Psoas muscle (tissue), 8 donors: ENCODE measurements around the gene ERMARD. TPM values are rescaled to one million over a fixed set of nuclear protein-coding genes. Genes with fewer than 3 reads are reported as not detected.

Experiments used
- ATAC-seq, 4 donors: fragments of 200-7000 bp; cut with Tn5 transposase; one replicate each; pipeline ENCODE4 v1.9.1; 2020; ENCODE audit warnings: moderate library complexity in 3 of 4, mild to moderate bottlenecking in 2 of 4
- DNase-seq, 2 donors: peaks; one replicate each; pipeline ENCODE4 v3.0.0-alpha.2; 2020
- H3K27ac ChIP-seq: fragments of 200-600 bp; one replicate; pipeline ENCODE4 v1.8.0; 2022
- H3K27me3 ChIP-seq, 3 donors: fragments of 200-600 bp in 1 of 3; one replicate each; pipeline versions ENCODE4 v1.6.1 to v1.8.0; 2013 to 2022; ENCODE audit warnings: low read length in 2 of 3, mild to moderate bottlenecking in 2 of 3, moderate library complexity in 1 of 3; ENCODE audit not compliant: insufficient read depth in 3 of 3
- H3K36me3 ChIP-seq, 2 donors: fragments of 200-600 bp in 1 of 2; one replicate each; pipeline versions ENCODE4 v1.6.1 to v1.8.0; 2013 to 2022; ENCODE audit warnings: low read depth in 1 of 2, mild to moderate bottlenecking in 1 of 2, moderate library complexity in 1 of 2; ENCODE audit not compliant: insufficient read depth in 1 of 2
- H3K4me1 ChIP-seq: fragments of 200-600 bp; one replicate; pipeline ENCODE4 v1.8.0; 2022
- H3K4me3 ChIP-seq: fragments of 200-600 bp; one replicate; pipeline ENCODE4 v1.8.0; 2022; ENCODE audit warnings: mild to moderate bottlenecking
- H3K9me3 ChIP-seq: fragments of 200-600 bp; one replicate; pipeline ENCODE4 v1.8.0; 2022
- WGBS, 3 donors: extraction: QIAGEN DNeasy Blood & Tissue Kit; methylation state at CpG; one replicate each; pipeline versions ENCODE4 v1.1.6 to v1.1.7; 2013; 5-methylcytosine and 5-hydroxymethylcytosine counted together
- intact Hi-C, 2 donors: fragments of 100-400 bp; cut with DNase I; formaldehyde crosslinking; loops; one replicate each; pipeline versions ENCODE4 v1.11.0 to v1.14.2; 2022
- polyA plus RNA-seq, 3 donors: library from polyadenylated mRNA; stranded (reverse); fragments of 200-250 nt; gene quantifications; one replicate each; pipeline ENCODE4 v1.2.3, GENCODE V29; 2013
- total RNA-seq, 4 donors: library from RNA; stranded (reverse); fragmentation: NEBNext Ultra II Directional in 2 of 4; extraction: Animal tissue kit (Norgen Biotek cat#: 25700) in 2 of 4; gene quantifications; one replicate each; pipeline versions ENCODE4 v1.2.1 to v1.2.4, GENCODE V29; 2021 to 2023
- TF ChIP-seq, protein P1 (sequence below): fragments of 200-600 bp; IDR thresholded peaks from one replicate; pipeline ENCODE4 v1.8.0; 2022; ENCODE audit warnings: antibody characterized with exemption
- donor health status: healthy with polysubstance abuse.
- donor health status: DM: no; HTN: no; CAD: no; lungs with moderate emphysema.
- donor health status: Bipolar disorder and iron deficiency.
- donor health status: healthy.
- donor health status: DM: yes; HTN: yes; CAD: no.
- donor health status: DM: no; HTN: no; CAD: no.
- donor health status: DM: no; HTN: no; CAD: no.
- donor health status: DM: yes; HTN: yes; CAD: no.

Gene ERMARD
- total and polyA plus RNA-seq, 7 donors = 7.9 to 13.3 (median 11.4) TPM

GRCh38 chr6:169775321-169775720, 23.9 kb downstream of the ERMARD start:
- intact Hi-C loops = no loop called here
- H3K4me1 ChIP-seq = no peaks in the 10 kb centered on the region
- H3K27ac ChIP-seq = no peak overlapping the region
- ATAC-seq = no peak
- 88 to 89% (median 89%) methylated on average over 10 of the region's 10 CpGs for WGBS, 3 donors
- H3K4me3 ChIP-seq = no peak overlapping the region
- no peaks in the 10 kb centered on the region for H3K9me3 ChIP-seq
- no peak for DNase-seq
- TF ChIP-seq, protein P1, sequence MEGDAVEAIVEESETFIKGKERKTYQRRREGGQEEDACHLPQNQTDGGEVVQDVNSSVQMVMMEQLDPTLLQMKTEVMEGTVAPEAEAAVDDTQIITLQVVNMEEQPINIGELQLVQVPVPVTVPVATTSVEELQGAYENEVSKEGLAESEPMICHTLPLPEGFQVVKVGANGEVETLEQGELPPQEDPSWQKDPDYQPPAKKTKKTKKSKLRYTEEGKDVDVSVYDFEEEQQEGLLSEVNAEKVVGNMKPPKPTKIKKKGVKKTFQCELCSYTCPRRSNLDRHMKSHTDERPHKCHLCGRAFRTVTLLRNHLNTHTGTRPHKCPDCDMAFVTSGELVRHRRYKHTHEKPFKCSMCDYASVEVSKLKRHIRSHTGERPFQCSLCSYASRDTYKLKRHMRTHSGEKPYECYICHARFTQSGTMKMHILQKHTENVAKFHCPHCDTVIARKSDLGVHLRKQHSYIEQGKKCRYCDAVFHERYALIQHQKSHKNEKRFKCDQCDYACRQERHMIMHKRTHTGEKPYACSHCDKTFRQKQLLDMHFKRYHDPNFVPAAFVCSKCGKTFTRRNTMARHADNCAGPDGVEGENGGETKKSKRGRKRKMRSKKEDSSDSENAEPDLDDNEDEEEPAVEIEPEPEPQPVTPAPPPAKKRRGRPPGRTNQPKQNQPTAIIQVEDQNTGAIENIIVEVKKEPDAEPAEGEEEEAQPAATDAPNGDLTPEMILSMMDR = no peak
- peaks cover 2 to 83% of the 10 kb centered on the region in 2 donors for H3K36me3 ChIP-seq
- no peaks in the 10 kb centered on the region for H3K27me3 ChIP-seq

- 89 to 94% (median 91%) methylated on average over 13 of the region's 13 CpGs for WGBS, 3 donors
Observed at GRCh38 chr6:169776379-169776778, 25.0 kb downstream of the ERMARD start.

GRCh38 chr6:169777896-169778295, 26.5 kb downstream of the ERMARD start:
- H3K27ac ChIP-seq = no peak overlapping the region
- H3K36me3 ChIP-seq = peaks cover 2 to 80% of the 10 kb centered on the region in 2 donors
- ATAC-seq (no peak), DNase-seq (no peak)
- WGBS, 3 donors = 92 to 93% (median 92%) methylated on average over 12 of the region's 12 CpGs
- H3K27me3 ChIP-seq = no peaks in the 10 kb centered on the region
- intact Hi-C loops = no loop called here
- TF ChIP-seq, protein P1 = no peak
- no peaks in the 10 kb centered on the region for H3K4me1 ChIP-seq
- no peak overlapping the region for H3K4me3 ChIP-seq
- H3K9me3 ChIP-seq = no peaks in the 10 kb centered on the region

More at GRCh38 chr6:169776379-169776778, 25.0 kb downstream of the ERMARD start:
- ATAC-seq (no peak), DNase-seq (no peak)
- Histone ChIP-seq H3K4me3 (no peak overlapping the region), H3K27me3 (no peaks in the 10 kb centered on the region), H3K27ac (no peak overlapping the region), H3K9me3 (no peaks in the 10 kb centered on the region), H3K4me1 (no peaks in the 10 kb centered on the region), H3K36me3 (peaks cover 2 to 90% of the 10 kb centered on the region in 2 donors)
- TF ChIP-seq, protein P1 = no peak
- intact Hi-C loops = no loop called here

GRCh38 chr6:169778646-169779045, 27.2 kb downstream of the ERMARD start:
- H3K27ac ChIP-seq = no peak overlapping the region
- H3K27me3 ChIP-seq = no peaks in the 10 kb centered on the region
- intact Hi-C loops = no loop called here
- TF ChIP-seq, protein P1 = no peak
- WGBS, 3 donors = 90 to 92% (median 91%) methylated on average over 12 of the region's 12 CpGs
- no peak overlapping the region for H3K4me3 ChIP-seq
- H3K9me3 ChIP-seq = no peaks in the 10 kb centered on the region
- ATAC-seq = no peak
- H3K4me1 ChIP-seq = no peaks in the 10 kb centered on the region
- no peak for DNase-seq
- H3K36me3 ChIP-seq = peaks cover 2 to 78% of the 10 kb centered on the region in 2 donors
